D721Med (cell line): Measurements from ENCODE around the gene SOX18.

Experiments
- DNase-seq: peaks from one replicate; pipeline ENCODE4 v3.0.0; 2011; ENCODE audit warnings: low spot score; ENCODE audit not compliant: insufficient read length
- FAIRE-seq: peaks from 2 replicates; lab custom pipeline; 2011; peaks lifted over from hg19 to GRCh38; lab: Jason Lieb, UNC
- CTCF ChIP-seq: IDR thresholded peaks from 2 replicates; pipeline ENCODE4 v1.5.1; 2012; ENCODE audit warnings: mild to moderate bottlenecking, control low read depth; ENCODE audit not compliant: insufficient read depth; ENCODE audit errors: missing control alignments

Gene SOX18

GRCh38 chr20:64050261-64051032 is 1.0 kb upstream of the SOX18 start:
- FAIRE-seq, result no peak
- TF ChIP-seq CTCF, result no peak
- no peak for DNase-seq

- TF ChIP-seq CTCF, result peak; percentile 3
- DNase-seq (no peak), FAIRE-seq (no peak)
Observed at GRCh38 chr20:64049878-64050260, 430 bp upstream of the SOX18 start.

GRCh38 chr20:64048402-64049044 is 916 bp downstream of the SOX18 start:
- DNase-seq (no peak), FAIRE-seq (no peak)
- TF ChIP-seq CTCF, result no peak

GRCh38 chr20:64047968-64048401 is 1.5 kb downstream of the SOX18 start:
- no peak for TF ChIP-seq CTCF
- no peak for DNase-seq
- no peak for FAIRE-seq

- DNase-seq (no peak), FAIRE-seq (no peak)
- TF ChIP-seq CTCF, result no peak
Observed at GRCh38 chr20:64047046-64047389, 2.4 kb downstream of the SOX18 start.

GRCh38 chr20:64045346-64046011 is 4.0 kb downstream of the SOX18 start:
- no peak for DNase-seq
- FAIRE-seq, result no peak
- TF ChIP-seq CTCF, result no peak
